A673 (cell line): ENCODE data around the gene SPTLC3. TPM values are rescaled to one million over a fixed set of nuclear protein-coding genes. Genes with fewer than 3 reads are reported as not detected.

ENCODE experiments used
- BruUV-seq: library from RNA; stranded (reverse); fragments of 400-500 nt; replicated peaks from 2 replicates; lab custom pipeline; 2021; lab: Mats Ljungman, UMichigan
- CTCF ChIA-PET: fragments of 300-600 bp; sonication (Branson Sonifier 250); formaldehyde crosslinking; loops from one replicate; lab custom pipeline; 2022; ENCODE audit warnings: antibody characterized with exemption; lab: Charles Lee
- POLR2A ChIA-PET: fragments of 300-600 bp; sonication (Branson Sonifier 250); formaldehyde crosslinking; loops from one replicate; lab custom pipeline; 2022; ENCODE audit warnings: antibody characterized with exemption; ENCODE audit not compliant: low non-redundant PET; lab: Charles Lee
- DNase-seq: peaks from one replicate; pipeline ENCODE4 v3.0.0-alpha.2; 2015; ENCODE audit warnings: low spot score
- H3K27ac ChIP-seq: fragments of 200-600 bp; sonication (generic); 2 replicates; pipeline ENCODE4 v1.5.1; 2016; ENCODE audit warnings: mixed run types, low read depth, mild to moderate bottlenecking, mixed read lengths, antibody characterized with exemption, low read length; ENCODE audit not compliant: poor library complexity, severe bottlenecking
- H3K27me3 ChIP-seq: fragments of 200-600 bp; sonication (generic); replicated peaks from 2 replicates; pipeline ENCODE4 v1.6.1; 2017; ENCODE audit warnings: mixed run types, low read depth, mild to moderate bottlenecking, mixed read lengths, antibody characterized with exemption, low read length; ENCODE audit not compliant: insufficient read depth, poor library complexity
- H3K36me3 ChIP-seq: fragments of 200-600 bp; sonication (generic); 2 replicates; pipeline ENCODE4 v1.6.1; 2016; ENCODE audit warnings: mixed run types, mild to moderate bottlenecking, mixed read lengths, antibody characterized with exemption, low read length; ENCODE audit not compliant: insufficient read depth, poor library complexity, severe bottlenecking
- H3K4me1 ChIP-seq: fragments of 200-600 bp; sonication (generic); 2 replicates; pipeline ENCODE4 v1.6.1; 2017; ENCODE audit warnings: mixed run types, mild to moderate bottlenecking, mixed read lengths, antibody characterized with exemption, low read length; ENCODE audit not compliant: insufficient read depth, poor library complexity, severe bottlenecking
- H3K4me3 ChIP-seq: fragments of 200-600 bp; sonication (generic); 2 replicates; pipeline ENCODE4 v1.5.1; 2016; ENCODE audit warnings: low read depth, mixed run types, mild to moderate bottlenecking, mixed read lengths, low read length; ENCODE audit not compliant: poor library complexity, severe bottlenecking
- H3K9me3 ChIP-seq: fragments of 200-600 bp; sonication (generic); 2 replicates; pipeline ENCODE4 v1.6.1; 2016; ENCODE audit warnings: mixed run types, low read depth, mild to moderate bottlenecking, mixed read lengths, antibody characterized with exemption, low read length; ENCODE audit not compliant: poor library complexity, severe bottlenecking
- EZH2 ChIP-seq: fragments of 200-600 bp; sonication (generic); IDR thresholded peaks from 2 replicates; pipeline ENCODE4 v1.6.1; 2017; ENCODE audit warnings: borderline replicate concordance, low read depth, mild to moderate bottlenecking, mixed read lengths, antibody characterized with exemption, low read length; ENCODE audit not compliant: poor library complexity, severe bottlenecking
- intact Hi-C: fragments of 100-400 bp; cut with micrococcal nuclease; formaldehyde crosslinking; loops from one replicate; pipeline ENCODE4 v1.10.0; 2022; ENCODE audit not compliant: unreplicated experiment
- total RNA-seq: library from RNA; stranded (reverse); gene quantifications from 2 replicates; pipeline ENCODE4 v1.2.3, GENCODE V29; 2021
- TF ChIP-seq, protein P1 (sequence below): fragments of 300-800, 200-600 bp; sonication (generic); conservative IDR thresholded peaks from 2 replicates; pipeline ENCODE4 v1.5.1; 2017; ENCODE audit warnings: low read depth, mild to moderate bottlenecking, antibody characterized with exemption, low read length, moderate library complexity, mixed read lengths

SPTLC3 gene
- total RNA-seq, 1 experiment from 2014 or later = 0.06 TPM

DNA sequence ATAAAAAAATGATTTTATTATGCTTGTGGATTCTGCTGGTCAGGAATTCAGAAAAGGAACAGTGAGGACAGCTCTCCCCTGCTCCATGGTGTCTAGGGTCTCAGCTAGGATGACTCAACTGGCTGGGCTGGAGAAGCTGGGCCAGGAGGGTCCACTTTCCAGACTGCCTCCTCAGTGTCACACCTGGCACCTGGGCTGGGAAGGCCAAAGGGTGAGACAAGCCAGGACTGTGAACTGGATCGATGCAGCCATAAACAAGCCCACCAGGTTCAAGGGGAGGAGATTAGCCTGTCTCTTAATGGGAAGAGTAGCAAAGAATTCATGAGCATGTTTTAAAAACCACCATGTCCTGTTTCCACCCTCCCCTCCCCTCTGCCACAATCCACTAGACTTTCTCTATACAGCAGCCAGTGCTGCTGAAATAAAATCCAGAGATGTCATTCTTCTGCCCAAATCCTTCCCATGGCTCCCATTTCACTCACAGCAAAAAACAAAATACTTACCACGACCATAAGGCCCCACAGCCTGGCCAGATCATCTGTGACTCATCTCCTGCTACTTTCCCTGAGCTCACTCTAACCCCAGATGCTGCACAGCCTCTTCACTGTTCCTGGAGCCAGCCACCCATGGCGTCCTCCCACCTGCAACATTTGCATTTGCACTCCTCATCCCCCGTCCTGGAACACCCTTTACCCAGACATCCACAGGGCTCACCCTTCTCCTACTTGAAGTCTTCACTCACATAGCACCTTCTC lies 13.8 kb downstream of the SPTLC3 start:
- intact Hi-C loops = no loop called here
- no peak for DNase-seq
- CTCF ChIA-PET = no interaction called here
- Histone ChIP-seq H3K9me3 (no peaks in the 10 kb centered on the region), H3K4me3 (no peak overlapping the region), H3K36me3 (no peaks in the 10 kb centered on the region), H3K27ac (no peak overlapping the region), H3K27me3 (no peaks in the 10 kb centered on the region), H3K4me1 (no peaks in the 10 kb centered on the region)
- POLR2A ChIA-PET = no interaction called here
- BruUV-seq = no TSS peak
- TF ChIP-seq EZH2 = no peak
- TF ChIP-seq, protein P1, sequence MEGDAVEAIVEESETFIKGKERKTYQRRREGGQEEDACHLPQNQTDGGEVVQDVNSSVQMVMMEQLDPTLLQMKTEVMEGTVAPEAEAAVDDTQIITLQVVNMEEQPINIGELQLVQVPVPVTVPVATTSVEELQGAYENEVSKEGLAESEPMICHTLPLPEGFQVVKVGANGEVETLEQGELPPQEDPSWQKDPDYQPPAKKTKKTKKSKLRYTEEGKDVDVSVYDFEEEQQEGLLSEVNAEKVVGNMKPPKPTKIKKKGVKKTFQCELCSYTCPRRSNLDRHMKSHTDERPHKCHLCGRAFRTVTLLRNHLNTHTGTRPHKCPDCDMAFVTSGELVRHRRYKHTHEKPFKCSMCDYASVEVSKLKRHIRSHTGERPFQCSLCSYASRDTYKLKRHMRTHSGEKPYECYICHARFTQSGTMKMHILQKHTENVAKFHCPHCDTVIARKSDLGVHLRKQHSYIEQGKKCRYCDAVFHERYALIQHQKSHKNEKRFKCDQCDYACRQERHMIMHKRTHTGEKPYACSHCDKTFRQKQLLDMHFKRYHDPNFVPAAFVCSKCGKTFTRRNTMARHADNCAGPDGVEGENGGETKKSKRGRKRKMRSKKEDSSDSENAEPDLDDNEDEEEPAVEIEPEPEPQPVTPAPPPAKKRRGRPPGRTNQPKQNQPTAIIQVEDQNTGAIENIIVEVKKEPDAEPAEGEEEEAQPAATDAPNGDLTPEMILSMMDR = no peak

DNA sequence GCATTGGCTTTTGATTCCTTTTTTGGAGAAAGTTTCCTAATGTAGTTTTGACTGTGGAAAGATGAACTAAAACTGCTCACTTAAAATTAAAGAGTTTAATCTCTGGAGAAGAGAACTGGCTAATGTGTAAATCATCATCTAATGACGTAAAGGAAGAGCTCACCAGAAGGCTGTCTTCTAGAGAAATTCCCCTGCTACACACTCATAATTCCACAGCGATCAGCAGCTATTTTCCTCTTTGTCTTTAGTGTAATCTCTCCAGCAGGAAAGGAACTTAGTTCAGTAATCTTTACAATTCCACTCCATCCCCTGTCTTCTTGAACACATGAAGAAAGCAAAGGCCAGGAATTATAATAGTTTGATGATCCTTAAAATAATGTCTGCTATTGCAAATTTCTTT lies 15.8 kb downstream of the SPTLC3 start:
- Histone ChIP-seq H3K4me3 (no peak overlapping the region), H3K27me3 (no peaks in the 10 kb centered on the region), H3K36me3 (no peaks in the 10 kb centered on the region), H3K4me1 (peaks cover under 1% of the 10 kb centered on the region), H3K9me3 (no peaks in the 10 kb centered on the region), H3K27ac (no peak overlapping the region)
- intact Hi-C loops = no loop called here
- CTCF ChIA-PET = no interaction called here
- no peak for DNase-seq
- BruUV-seq = no TSS peak
- TF ChIP-seq EZH2 = no peak
- TF ChIP-seq, protein P1 = no peak
- POLR2A ChIA-PET = no interaction called here

DNA sequence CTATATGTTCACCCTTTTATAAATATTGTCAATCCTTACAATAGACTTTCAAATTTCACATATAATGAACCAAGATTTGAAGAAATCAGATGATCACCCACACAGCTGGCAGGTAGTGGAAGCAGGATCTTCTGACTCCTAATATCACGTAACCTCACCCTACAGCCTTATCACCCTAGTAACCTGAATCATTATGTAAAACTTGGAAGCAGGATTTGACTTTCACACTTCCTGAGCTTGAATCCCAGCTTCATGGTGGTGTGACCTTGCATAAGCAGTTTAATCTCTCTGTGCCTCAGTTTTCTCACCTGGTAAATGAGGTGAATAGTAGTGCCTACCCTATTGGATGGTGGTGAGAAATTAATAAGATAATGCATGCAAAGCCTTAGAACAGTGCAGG lies 16.4 kb downstream of the SPTLC3 start:
- Histone ChIP-seq H3K4me1 (peaks cover 5% of the 10 kb centered on the region), H3K27ac (no peak overlapping the region), H3K9me3 (no peaks in the 10 kb centered on the region), H3K27me3 (no peaks in the 10 kb centered on the region), H3K4me3 (no peak overlapping the region), H3K36me3 (no peaks in the 10 kb centered on the region)
- CTCF ChIA-PET = no interaction called here
- DNase-seq = no peak
- intact Hi-C loops = no loop called here
- no TSS peak for BruUV-seq
- TF ChIP-seq, protein P1 = no peak
- no peak for TF ChIP-seq EZH2
- POLR2A ChIA-PET = no interaction called here
